Measurements from ENCODE around the gene FGG.

FGG gene

GRCh38 chr4:154586296-154587033 is 26.0 kb downstream of the FGG start:
- DNase-seq (ENCODE audit: low read depth in 2 of 2) = no peak

GRCh38 chr4:154585369-154586018 is 27.0 kb downstream of the FGG start:
- no peak for DNase-seq (ENCODE audit: low read depth in 2 of 2)

GRCh38 chr4:154584259-154584658 is 28.2 kb downstream of the FGG start:
- no peak for DNase-seq (ENCODE audit: low read depth in 2 of 2)

- no peak for DNase-seq (ENCODE audit: low read depth in 2 of 2)
These were observed 28.8 kb downstream of the FGG start for GRCh38 chr4:154583677-154584076.

- DNase-seq (ENCODE audit: low read depth in 2 of 2) = no peak
These were observed 29.2 kb downstream of the FGG start for GRCh38 chr4:154583230-154583629.

GRCh38 chr4:154582723-154583122 is 29.7 kb downstream of the FGG start:
- no peak for DNase-seq (ENCODE audit: low read depth in 2 of 2)

- DNase-seq (ENCODE audit: low read depth in 2 of 2) = no peak
These were observed 32.5 kb downstream of the FGG start for GRCh38 chr4:154579927-154580326.

- DNase-seq (ENCODE audit: low read depth in 2 of 2) = no peak
These were observed 33.5 kb downstream of the FGG start for GRCh38 chr4:154578919-154579318.

GRCh38 chr4:154577324-154577723 is 35.1 kb downstream of the FGG start:
- no peak for DNase-seq (ENCODE audit: low read depth in 2 of 2)

- no peak for DNase-seq (ENCODE audit: low read depth in 2 of 2)
These were observed 38.1 kb downstream of the FGG start for GRCh38 chr4:154574311-154574710.

GRCh38 chr4:154573190-154573870 is 39.1 kb downstream of the FGG start:
- no peak for DNase-seq (ENCODE audit: low read depth in 2 of 2)

- DNase-seq (ENCODE audit: low read depth in 2 of 2) = no peak
These were observed 42.9 kb downstream of the FGG start for GRCh38 chr4:154569584-154569983.

- no peak for DNase-seq (ENCODE audit: low read depth in 2 of 2)
These were observed 43.4 kb downstream of the FGG start for GRCh38 chr4:154569028-154569427.

- no peak for DNase-seq (ENCODE audit: low read depth in 2 of 2)
These were observed 45.7 kb downstream of the FGG start for GRCh38 chr4:154566639-154567204.

GRCh38 chr4:154565704-154566103 is 46.8 kb downstream of the FGG start:
- no peak for DNase-seq (ENCODE audit: low read depth in 2 of 2)

GRCh38 chr4:154564311-154564710 is 48.1 kb downstream of the FGG start:
- no peak for DNase-seq (ENCODE audit: low read depth in 2 of 2)

GRCh38 chr4:154562697-154563254 is 49.7 kb downstream of the FGG start, which contains the start of gene FGB:
Gene FGB (plus strand): TSS chr4:154563011. CDS start chr4:154563019, 8 bp downstream.
- DNase-seq (ENCODE audit: low read depth in 2 of 2) = no peak

GRCh38 chr4:154560824-154561231 is 51.6 kb downstream of the FGG start:
- no peak for DNase-seq (ENCODE audit: low read depth in 2 of 2)

- no peak for DNase-seq (ENCODE audit: low read depth in 2 of 2)
These were observed 52.0 kb downstream of the FGG start for GRCh38 chr4:154560419-154560801.

GRCh38 chr4:154559494-154560418 is 52.7 kb downstream of the FGG start:
- no peak for DNase-seq (ENCODE audit: low read depth in 2 of 2)

GRCh38 chr4:154559141-154559493 is 53.3 kb downstream of the FGG start:
- no peak for DNase-seq (ENCODE audit: low read depth in 2 of 2)

Data from stimulated activated CD4-positive, alpha-beta T cell treated with anti-CD3 and anti-CD28 coated beads, Interleukin-15, amount 100 ng/mL, for 48 hours (primary cell).